ENCODE results near the gene COMMD10.

Gene COMMD10

DNA sequence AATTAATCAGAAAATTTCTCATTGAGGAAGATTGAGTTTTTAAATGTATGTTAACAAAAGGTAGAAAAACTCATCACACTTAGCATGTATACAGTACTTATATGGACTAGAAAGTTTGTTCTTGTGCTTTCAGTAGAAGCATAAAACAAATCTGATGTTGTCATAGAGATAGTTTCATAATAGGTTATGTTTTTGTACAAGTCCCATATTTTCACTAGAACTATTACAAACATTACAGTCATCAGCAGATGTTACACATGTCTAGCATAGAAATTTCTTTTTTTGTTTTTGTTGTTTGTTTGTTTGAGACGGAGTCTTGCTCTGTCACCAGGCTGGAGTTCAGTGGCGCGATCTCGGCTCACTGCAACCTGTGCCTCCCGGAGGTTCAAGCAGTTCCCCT lies 131.4 kb downstream of the COMMD10 start:
- DNase-seq (ENCODE audit: low read depth in 2 of 2), result no peak

DNA sequence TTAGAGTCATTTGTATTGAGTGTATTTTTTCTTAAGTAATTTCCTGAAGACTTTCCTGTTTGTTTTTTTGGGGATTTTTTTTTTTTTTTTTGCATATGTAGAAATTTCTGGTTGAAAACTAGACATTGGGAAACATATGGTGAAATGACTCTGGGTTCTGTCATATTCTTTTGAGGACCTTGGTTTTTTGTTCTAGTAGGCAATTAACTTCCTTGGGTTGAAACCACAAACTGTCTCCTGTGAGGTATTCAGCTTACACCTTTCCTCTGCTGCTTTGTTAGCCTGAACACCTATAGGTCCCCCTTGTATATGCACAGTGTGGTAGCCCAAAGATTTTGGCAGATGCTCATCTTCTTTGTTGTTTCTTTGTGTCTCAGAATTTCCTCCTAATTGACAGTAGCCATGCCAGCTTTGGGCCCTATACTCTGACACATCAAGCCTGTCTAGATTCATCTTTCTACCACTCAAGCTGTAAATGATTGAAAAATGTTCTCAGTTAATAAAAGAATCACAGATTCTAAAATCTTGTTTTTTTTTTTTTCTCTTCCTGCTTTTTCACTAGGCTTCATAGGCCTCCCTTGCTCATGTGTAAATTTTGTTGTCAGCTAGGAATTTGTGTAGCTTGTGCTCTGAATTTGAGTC lies 140.6 kb downstream of the COMMD10 start:
- no peak for DNase-seq (ENCODE audit: low read depth in 2 of 2)

DNA sequence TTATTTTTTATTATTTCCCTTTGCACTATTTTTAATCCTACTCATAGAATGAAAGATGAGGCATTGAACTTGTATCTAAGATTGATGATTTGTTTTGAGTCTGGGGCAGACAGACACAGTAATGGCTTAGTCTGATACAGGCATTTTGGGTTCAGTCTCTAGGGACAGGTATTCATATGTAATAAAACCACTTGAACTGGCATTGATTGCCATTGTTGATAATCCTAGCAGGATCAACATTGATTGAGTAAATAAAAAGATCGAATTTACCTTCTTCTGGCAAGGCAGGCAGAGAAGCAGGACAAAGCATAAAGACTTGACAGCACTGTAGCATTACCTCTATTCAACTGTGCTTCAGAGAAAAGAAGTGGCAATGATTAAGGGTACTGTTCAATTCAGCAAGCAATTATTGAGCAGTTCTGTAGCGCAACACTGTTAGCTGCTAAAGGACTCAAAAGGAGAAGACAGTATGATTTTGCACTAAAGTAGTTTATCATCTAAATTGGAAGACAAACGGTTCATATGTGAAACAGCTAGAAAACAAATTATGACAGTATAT lies 144.4 kb downstream of the COMMD10 start:
- no peak for DNase-seq (ENCODE audit: low read depth in 2 of 2)

DNA sequence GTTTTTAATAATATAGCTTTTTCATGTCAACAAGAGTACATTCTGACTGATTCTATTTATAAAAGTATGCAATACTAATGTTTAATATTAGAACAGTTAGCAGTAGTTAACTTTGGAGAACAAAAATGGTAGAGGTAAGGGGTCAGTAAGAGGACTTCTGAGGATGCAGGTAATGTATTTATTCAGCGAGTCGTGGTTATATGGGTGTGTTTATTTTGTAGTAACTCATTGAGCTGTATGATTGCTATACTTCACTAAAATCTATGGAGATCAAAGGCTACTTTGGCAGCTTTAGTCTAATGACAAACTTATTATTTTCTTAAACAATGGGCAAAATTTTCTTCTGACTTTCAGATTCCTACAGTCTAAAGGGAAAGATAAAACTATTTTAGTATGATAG lies 146.5 kb downstream of the COMMD10 start:
- DNase-seq (ENCODE audit: low read depth in 2 of 2), result no peak

DNA sequence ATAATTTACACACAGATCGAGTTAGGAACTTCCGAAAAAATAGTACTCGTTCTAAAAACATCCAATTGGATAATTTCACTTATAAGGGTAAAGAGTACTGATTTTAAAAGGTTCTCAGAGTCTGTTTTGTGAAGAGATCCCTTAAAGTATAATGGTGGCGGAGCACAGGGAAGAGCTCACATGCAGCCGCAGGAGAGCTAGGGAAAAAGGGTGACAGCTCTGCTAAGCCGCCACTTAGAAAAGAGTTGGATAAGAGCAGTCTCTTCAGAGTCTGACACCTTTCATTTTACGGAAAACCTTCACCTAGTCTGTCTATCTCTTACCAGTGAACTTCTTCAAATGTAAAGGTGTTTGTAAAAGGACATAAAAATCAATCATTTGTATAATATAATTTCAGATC lies 149.9 kb downstream of the COMMD10 start:
- DNase-seq (ENCODE audit: low read depth in 2 of 2), result no peak

DNA sequence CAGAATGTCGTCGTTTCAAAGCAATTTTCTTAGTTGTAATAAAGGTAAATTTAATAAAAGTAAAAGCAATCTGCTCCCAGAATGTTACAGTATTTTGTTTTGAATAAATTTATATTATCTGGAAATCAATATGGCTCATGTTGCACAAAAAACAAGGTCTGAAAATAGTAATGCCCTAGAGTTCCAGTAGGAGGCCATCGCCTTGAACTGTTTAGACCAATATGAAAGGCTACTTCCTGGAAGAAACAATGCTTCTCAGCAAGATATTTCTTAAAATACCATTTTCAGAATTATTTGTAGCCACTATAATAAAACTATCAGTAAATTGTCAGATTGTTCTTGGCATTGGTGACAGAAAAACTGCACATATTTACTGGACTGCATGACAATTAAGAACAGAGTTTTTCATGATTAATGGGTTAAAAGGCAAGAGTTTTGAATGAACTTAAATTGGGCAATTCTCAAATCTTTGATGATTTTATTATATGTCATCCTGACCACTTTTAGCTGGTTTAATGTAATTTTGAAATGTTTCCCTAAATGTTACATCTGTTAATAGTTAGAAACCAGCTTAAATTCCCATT lies 153.2 kb downstream of the COMMD10 start:
- no peak for DNase-seq (ENCODE audit: low read depth in 2 of 2)

DNA sequence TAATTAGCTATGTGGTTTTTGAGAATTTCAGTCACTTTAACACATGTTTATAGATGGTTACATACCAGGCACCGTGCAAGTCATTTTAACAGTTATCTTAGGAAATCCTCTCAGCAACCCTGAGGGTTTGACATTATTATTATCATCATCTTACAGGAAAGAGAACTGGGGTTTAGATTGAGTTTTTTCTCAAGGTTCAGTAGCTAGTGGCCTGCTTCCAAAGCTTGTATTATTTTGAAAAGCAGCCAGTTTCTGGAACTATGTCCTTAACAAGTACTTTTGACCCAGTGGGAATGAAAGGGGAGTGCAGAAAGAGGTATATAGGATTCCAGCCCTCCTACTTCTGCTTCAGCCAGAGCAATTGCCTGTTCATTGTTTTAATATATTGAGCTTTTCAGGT lies 157.5 kb downstream of the COMMD10 start:
- no peak for DNase-seq (ENCODE audit: low read depth in 2 of 2)

DNA sequence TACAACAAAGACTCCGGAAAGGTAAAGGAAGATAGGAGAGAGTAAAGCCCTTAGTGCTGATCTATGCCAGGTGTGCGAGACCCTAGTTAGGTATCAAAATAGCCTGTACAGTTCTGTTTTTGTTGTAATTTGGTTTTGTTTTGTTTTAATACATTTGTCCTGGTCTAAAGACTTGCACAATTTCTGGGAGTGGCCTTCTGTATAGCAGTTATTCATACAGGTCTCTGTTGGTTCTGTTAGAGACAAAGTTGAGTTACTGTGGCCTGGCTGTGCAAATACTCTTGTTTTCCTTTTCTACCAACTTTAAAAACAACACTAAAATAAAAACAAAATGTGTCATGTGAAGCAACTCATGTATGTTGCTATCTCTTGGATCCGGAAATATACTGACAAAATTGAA lies 163.6 kb downstream of the COMMD10 start:
- no peak for DNase-seq (ENCODE audit: low read depth in 2 of 2)

DNA sequence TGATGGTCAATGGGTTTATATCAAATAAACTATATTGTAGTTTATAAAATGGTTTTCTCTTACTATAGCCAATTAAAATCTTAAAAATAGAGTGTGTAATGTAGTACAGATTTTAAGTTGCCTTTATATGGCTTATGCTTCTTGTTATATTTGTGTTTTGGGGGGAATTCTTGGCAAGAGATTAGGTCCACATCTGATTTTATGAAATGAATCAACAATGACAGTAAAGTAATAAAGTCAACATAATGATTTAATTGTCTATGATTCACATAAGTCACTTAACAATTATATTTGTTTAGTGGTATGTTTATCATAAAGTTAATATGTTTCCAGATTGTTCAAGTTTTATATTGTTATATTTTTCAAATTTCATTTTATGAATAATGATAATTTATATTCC lies 164.8 kb downstream of the COMMD10 start:
- DNase-seq (ENCODE audit: low read depth in 2 of 2), result no peak

DNA sequence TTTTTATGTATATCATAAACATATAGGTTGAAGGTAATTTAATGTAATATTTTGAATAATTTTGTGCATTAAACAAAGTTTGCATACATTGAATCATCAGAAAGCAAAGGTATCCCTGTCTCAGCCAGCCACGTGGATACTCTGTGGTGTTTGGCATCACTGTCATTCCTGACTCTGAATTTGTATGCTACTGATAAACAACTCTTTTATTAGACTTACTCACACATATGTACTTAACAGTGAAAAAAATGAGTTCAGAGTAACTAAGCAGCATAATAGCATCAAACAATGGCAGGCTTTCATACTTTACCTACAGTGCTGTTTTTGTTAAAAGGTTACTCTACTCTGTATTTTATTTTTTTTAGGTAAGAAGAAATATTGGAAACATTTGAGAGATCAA lies 171.9 kb downstream of the COMMD10 start:
- no peak for DNase-seq (ENCODE audit: low read depth in 2 of 2)

DNA sequence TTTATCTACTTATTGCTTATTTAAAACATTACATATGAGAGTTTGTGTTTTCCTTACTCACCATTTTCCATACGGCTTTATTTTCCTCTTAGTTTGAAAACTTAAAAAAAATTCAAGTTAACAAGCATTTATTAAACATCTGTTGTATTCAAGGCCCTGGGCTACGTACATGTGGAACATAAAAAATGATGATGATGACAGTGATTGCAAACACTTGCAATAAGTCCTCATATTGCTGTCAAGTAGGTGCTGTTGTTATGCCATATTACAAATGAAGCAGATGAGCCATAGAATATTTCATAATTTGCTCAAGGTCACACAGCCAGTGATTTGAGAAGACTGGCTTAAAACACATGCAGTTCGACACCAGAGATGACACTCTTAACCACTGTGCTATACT lies 180.6 kb downstream of the COMMD10 start:
- no peak for DNase-seq (ENCODE audit: low read depth in 2 of 2)

DNA sequence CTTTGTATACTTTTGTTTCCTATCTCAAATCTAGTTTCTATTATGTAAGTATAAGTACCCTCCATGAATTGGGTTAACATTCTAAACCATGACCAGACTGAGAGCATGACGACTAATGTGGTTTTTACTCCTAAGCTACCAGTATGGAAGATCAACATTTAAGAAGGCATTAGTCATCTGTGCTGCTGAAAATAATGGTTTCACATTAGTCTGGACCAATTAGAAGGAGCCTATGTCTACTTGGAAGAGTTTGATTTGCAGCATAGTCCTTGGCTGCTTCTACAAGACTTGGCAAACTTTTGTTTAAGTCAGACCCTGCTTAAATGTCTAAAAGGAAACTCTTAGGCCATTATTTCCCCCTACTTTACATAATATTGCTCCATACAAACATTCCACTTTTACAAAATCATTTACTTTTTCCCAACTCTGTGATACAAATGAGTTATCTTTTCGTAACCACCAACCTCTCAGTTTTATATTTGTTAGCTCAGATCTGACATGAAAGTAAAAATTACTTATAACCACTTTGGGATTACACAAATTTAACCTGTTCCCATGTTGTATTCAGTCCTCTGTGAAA lies 186.7 kb downstream of the COMMD10 start:
- no peak for DNase-seq (ENCODE audit: low read depth in 2 of 2)

DNA sequence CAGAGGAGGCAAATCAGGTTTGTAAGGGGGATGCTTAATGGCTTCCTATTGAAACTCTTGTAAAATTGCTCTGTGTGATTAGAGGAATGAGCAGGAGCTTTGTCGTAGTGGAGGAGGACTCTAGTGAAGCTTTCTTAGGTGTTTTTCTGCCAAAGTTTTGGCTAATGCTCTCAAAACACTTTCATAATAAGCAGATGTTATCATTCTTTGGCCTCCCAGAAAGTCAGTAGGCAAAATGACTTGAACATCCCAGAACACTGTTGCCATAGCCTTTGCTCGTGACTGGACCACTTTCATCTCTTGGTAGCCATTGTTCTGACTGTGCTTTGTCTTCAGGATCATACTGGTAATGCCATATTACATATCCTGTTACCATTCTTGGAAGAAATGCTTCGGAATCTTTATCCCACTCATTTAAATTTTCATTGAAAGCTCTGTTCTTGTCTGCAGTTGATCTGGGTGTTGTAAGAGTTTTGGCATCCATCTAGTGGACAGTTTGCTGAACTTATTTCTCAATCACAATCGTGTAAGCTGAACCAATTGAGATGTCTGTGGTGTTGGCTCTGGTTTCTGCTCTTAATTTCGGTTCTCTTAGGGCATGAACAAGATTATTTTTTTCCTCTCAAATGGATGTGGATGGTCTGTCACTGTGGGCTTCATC lies 187.6 kb downstream of the COMMD10 start:
- no peak for DNase-seq (ENCODE audit: low read depth in 2 of 2)

DNA sequence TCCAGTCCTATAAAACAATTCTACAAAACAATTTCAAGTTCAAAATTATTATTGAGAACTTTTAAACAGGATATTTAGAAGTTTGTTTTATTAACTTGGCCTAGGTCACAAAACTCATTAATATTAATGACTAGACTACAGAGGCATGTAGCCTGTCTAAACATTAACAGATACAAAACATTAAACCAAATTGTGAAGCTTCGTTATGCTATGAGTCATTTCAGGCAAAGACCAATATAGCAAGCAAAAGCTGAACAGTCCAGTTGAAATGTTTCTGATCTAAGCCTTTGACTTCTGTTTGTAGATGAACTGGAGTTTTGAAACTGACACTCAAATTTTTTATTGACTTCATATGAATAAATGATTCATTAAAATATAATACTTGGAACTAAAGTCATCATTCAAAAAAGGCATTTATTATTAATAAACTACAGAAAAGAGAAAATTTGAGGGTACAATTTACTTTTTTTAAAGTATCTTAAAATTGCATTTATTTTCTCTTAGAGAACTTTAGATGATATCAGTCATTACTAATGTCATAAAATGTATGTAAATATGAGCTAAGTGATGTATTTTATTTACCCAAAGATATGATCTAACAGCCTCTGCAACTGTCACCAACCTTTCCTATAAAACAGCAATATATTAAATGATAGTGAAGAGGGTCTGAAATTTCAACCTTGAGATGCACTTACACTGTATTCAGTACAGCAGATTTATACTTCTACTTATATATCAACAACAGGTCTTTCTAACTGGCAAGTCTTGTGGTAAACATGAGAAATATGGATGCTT lies 188.8 kb downstream of the COMMD10 start:
- DNase-seq (ENCODE audit: low read depth in 2 of 2), result no peak

DNA sequence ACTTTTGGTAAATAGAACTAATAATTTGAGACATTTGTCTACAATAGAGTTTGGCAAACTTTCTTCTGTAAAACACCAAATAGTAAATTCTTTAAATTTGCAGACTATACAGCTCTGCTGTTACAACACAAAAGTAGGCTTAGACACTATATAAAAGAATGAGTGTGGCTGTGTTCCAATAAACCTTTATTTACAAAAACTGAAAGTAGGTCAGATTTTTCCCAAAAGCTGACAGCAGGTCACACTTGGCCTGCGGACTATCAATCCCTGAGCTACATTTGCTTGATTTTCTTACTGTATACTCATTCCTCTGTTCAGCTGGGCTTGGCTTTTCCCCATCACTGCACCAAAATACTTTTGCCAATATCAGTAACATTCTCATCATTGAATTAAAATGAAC lies 189.4 kb downstream of the COMMD10 start:
- DNase-seq (ENCODE audit: low read depth in 2 of 2), result no peak

DNA sequence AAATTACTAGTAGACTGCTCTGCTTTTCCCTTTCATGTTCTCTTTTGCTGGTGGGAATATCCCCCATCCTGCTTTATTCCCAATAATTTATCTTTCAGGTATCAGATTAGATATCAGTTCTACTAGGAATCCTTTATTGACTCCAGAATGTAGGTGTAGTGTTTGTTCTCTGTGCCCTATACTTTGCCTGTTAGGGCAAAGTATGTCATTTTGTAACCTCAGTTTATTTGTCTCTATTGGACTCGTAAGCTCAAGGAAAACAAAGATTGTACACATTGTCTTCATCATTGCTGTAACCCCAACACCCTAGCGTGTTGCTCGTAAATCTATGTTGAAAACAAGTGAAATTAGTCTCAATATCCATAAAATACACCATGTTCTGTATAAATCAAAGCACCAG lies 190.5 kb downstream of the COMMD10 start:
- no peak for DNase-seq (ENCODE audit: low read depth in 2 of 2)

DNA sequence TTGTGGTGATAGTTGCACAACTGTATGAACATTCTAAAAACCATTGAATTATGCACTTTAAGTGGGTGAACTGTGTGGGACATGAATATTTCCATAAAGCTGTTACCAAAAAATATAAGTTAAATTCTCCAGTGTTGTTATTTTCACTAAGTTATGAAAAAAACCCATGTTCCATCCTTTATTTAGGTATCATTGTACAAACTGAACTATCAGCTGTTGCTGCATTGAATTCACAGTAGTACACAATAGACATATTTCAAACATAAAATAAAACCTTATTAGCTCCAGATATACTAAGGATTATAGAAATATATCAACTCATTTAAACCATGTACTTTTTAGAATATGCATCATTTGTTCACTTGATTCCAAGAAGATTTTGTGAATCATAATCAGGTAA lies 192.1 kb downstream of the COMMD10 start:
- DNase-seq (ENCODE audit: low read depth in 2 of 2), result no peak

DNA sequence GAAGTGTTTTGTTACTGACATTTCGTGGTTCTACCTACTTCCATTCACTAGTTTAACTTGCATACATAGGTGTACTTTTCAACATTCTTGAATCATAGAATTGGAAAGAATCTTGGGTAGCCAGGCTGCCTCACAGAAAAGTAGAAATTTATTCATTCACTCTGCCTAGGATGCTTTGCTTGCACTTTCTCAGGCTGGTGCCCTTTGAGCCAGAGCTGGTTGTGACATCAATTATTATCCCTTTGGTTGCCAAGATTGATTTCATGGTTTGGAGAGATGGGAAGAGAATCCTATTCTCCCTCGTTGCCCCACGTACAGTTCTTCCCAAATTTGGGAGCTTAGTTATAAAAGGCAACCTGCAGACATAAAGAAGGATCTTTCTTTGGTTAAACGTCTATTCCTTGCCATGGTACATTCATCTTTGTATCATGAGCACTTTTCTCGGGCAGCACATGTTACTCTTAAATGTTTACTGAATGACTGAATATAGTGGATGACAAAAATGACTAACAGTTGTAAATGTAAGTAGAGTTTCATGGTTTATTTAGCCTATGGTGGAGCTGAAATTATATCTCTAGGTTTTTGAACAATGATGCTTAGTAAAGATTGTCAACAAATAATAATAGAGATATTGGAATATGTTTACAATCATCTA lies 195.5 kb downstream of the COMMD10 start:
- no peak for DNase-seq (ENCODE audit: low read depth in 2 of 2)

DNA sequence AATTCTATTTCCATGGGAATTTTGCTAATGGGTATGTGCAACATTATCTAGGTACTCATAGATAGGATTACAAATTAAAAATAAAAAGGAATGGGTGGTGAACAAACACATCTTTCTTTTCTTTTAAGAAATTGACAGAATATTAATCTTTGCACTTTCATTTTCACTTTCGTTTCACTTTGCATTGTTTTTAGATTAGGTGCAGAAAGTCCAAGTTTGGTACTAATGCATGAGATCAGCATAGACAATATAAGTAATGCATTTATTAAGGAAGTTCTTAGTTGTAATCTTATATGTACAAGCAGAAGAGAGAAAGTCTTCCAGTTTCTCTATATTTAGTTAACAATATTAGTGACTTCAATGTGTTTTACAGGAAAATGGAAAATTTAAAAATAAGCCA lies 196.5 kb downstream of the COMMD10 start:
- DNase-seq (ENCODE audit: low read depth in 2 of 2), result no peak

DNA sequence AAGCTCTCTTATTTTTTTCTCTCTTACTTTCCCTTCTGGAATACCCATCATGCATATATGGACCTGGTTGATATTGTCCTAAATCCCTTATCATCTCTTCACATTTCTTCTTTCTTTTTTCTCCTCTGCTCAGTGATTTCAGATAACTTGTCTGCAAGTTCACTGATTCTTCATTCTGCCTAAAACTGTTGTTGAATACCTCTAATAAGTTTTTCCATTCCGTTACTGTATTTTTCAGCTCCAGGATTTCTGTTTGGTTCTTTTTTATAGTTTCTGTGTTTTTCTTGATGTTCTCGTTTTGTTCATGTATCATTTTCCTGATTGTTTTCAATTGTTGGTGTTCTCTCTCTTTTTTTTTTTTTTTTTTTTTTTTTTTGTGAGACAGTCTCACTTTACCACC lies 203.7 kb downstream of the COMMD10 start:
- no peak for DNase-seq (ENCODE audit: low read depth in 2 of 2)

DNA sequence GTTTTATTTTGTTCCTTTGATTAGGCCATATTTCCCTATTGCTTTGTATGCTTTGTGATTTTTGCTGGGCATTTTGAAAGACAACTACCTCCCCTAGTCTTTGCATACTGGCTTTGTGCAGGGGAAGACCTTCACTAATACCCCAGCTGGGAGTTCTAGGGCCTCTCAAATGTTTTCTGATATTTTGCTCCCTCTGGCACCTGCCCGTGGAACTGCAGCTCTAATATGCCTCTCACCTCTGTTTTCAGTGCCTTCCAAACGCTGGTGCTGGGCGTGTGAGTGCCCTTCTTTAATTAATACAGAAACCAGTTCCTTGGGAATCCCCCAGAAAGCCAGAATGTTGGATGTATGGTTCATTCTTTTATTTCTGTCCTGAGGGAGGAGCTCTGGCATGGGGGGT lies 204.5 kb downstream of the COMMD10 start:
- no peak for DNase-seq (ENCODE audit: low read depth in 2 of 2)

DNA sequence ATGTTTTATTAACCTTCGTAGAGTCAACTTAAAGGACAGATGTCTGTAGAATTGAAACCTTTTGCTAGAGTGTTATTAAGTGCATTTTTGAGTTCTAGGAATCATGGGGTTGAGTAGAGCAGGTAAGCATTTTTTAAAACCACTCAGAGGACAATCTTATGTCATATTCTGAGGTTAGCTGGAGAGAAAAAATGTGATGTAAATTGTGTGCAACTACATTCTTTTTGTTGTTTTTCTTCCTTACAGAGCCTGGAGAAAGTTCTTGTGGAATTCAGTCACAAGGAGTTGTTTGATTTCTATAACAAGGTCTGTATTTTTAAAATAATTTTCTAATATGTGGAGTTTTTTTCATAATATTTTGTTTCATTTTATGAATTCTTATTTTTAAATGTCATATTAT lies 206.4 kb downstream of the COMMD10 start:
- no peak for DNase-seq (ENCODE audit: low read depth in 2 of 2)

Measured in stimulated activated CD8-positive, alpha-beta memory T cell treated with anti-CD3 and anti-CD28 coated beads, Interleukin-2, amount 100 ng/mL, for 48 hours (primary cell).